GM12874 (cell line): Measurements from ENCODE around the gene KLHL28.

Experiments used
- TF ChIP-seq, protein P1 (sequence below): IDR thresholded peaks from 2 replicates; pipeline ENCODE4 v1.5.1; 2011; ENCODE audit warnings: low read depth, mild to moderate bottlenecking, control low read depth, low read length, moderate library complexity; ENCODE audit not compliant: insufficient read depth

Gene KLHL28

DNA sequence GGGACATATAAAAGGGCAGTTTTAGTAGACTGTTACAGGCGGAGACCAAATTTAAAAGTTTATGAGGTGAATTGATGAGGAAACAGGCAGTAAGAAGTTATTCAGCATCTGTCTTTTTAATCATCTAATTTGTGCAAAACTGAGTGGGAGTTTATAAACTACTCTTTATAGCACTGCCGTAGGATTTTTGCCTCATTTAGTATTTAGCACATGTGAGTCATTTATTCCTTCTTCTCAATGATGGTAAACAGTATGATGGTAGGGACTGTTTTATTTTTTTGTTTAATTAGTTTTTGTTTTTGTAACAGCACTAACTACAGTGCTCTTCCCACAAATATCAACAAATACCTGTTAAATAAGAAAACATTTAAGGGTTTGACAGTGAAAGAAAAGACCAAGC, 20.8 kb upstream of the KLHL28 start:
- TF ChIP-seq, protein P1, sequence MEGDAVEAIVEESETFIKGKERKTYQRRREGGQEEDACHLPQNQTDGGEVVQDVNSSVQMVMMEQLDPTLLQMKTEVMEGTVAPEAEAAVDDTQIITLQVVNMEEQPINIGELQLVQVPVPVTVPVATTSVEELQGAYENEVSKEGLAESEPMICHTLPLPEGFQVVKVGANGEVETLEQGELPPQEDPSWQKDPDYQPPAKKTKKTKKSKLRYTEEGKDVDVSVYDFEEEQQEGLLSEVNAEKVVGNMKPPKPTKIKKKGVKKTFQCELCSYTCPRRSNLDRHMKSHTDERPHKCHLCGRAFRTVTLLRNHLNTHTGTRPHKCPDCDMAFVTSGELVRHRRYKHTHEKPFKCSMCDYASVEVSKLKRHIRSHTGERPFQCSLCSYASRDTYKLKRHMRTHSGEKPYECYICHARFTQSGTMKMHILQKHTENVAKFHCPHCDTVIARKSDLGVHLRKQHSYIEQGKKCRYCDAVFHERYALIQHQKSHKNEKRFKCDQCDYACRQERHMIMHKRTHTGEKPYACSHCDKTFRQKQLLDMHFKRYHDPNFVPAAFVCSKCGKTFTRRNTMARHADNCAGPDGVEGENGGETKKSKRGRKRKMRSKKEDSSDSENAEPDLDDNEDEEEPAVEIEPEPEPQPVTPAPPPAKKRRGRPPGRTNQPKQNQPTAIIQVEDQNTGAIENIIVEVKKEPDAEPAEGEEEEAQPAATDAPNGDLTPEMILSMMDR = no peak

DNA sequence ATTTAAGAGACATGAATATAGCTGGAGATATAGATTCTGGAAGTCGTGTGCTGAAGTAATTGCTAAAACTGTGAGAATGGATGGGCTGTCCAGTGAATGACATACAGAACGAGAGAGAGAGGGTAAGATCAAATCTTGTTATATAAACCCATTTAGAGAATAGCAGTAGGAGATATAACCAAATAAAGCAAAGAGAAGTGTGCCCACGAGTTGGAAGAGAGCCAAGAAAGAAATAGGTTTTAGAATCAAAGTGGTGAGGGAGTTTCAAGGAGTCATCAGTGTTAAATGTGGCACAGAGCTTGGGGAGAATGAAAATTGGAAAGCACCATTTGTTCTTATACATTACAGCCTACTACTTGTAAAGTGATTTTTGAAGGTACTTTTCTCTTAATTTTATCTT, 19.5 kb upstream of the KLHL28 start:
- TF ChIP-seq, protein P1 = no peak

DNA sequence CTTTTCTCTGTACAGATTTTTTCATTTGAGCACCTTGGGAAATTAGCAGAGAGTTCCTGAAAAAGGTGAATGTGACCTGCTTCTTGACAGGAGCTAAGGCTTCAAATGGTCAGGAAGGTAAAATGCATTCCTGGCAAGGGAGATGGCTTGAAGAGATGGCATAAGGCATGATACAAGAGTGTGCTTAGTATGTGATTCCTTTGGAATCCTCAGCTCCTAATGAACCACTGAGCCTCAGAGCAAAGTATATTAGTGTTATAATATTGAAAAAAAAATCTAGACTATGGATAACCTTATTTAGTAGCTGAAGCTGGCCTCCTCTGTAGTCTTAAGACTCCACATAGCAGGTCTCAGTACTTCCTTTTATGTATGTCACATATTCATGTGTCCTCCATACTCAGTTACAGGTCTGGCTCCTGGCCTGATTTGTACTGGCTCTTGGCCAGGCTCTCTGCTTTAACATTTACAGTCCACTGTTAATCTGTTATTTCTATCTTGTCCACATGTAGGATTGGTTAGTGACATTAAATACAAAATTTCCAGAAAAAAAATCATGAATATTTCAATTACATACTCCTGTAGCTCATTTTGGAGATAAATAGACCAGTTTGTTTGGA, 18.1 kb upstream of the KLHL28 start:
- TF ChIP-seq, protein P1 = no peak

GRCh38 chr14:44979273-44979672, 17.5 kb upstream of the KLHL28 start:
- TF ChIP-seq, protein P1 = no peak

DNA sequence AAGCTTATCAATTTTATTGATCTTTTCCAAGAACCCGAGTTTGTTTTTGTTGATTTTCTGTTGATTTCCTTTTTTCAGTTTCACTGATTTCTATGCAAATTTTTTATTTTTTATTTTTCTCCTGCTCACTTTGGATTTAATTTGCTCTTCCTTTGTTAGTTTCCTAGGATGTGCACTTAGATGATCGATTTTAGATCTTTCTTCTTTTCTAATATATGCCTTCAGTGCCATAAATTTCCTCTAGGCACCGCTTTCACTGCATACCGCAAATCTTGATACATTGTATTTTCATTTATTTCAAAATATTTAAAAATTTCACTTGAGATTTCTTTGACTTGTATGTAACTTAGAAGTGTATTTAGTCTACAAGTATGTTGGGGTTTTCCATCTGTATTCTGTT, 9.7 kb upstream of the KLHL28 start:
- TF ChIP-seq, protein P1 = no peak

DNA sequence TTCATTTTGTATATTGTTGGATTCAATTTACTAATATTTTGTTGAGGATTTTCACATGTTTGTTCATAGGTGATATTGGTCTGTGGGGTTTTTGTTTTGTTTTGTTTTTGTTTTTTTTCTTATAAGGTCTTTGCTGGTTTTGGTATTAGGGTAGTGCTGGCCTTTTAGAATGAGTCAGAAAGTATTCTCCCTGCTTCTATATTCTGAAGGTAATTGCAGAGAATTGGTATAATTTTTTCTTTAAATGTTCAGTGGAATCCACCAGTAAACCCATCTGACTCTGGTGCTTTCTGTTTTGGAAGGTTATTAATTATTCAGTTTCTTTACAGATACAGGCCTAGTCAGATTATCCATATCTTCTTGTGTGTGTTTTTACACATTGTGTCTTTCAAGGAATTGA, 9.2 kb upstream of the KLHL28 start:
- TF ChIP-seq, protein P1 = no peak

GRCh38 chr14:44968714-44969113, 7.0 kb upstream of the KLHL28 start:
- TF ChIP-seq, protein P1 = no peak
